ENCODE results near the gene COX8C.
"Not testable (repeated sequence)": the region's sequence is repeated elsewhere in the genome, so short reads cannot be mapped to it uniquely, and the experiment has no call there.

Gene COX8C

DNA sequence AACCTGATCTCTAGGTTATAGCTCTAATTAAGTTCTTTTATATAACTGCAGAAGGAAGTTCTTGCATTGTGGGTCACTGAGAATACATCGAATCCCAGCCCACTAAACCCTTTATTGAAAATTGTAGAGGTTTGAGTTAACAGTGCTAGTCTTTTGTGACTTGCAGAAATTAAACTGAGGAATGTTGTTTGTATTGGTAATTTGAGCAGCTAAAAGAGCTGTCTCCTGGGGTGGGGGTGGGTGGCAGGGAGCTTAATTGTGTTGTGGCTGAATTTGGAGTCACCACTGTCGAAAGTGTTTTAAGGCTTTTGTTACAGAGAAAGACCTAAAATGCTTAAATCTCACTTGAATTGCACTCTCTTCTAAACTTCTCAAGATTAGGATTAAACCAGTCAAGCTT is 3.2 kb upstream of the COX8C start:
- no peak overlapping the region for H3K4me2 ChIP-seq (ENCODE audit: low read length)
- H3K27ac ChIP-seq (ENCODE audit: low read depth, low read length, poor library complexity, severe bottlenecking): no peak overlapping the region
- H3K9ac ChIP-seq (ENCODE audit: low read length): no peak overlapping the region

DNA sequence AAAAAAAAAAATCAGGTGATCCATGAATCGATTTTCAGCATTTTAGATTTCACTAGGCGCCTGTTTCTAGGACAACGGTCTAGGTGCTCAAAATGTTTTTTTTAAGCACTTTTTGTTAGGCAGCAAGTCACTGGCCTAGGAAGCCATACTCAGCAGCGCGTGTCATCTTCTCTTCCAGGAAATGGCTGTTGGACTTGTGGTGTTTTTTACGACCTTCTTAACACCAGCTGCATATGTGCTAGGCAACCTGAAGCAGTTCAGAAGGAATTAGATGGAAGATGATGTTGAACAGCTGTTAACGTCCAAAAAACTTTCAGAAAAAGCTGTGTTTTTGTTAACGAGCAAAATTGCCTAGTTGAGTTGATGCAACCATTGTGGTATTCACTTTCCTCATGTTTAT is 868 bp downstream of the COX8C start:
- Histone ChIP-seq H3K79me2 (ENCODE audit: insufficient read depth, low read length) (no peaks in the 10 kb centered on the region), H3K36me3 (ENCODE audit: insufficient read depth, low read length) (no peaks in the 10 kb centered on the region), H2AFZ (ENCODE audit: low read length) (no peak overlapping the region), H3K27me3 (ENCODE audit: insufficient read depth, low read length) (no peaks in the 10 kb centered on the region), H3K4me3 (ENCODE audit: low read depth, low read length, poor library complexity, severe bottlenecking) (no peak overlapping the region), H3F3A (ENCODE audit: insufficient read depth, low read length) (no peaks in the 10 kb centered on the region), H4K20me1 (ENCODE audit: insufficient read depth, low read length) (no peaks in the 10 kb centered on the region), H3K4me2 (ENCODE audit: low read length) (no peak overlapping the region), H3K4me1 (ENCODE audit: insufficient read depth, low read length, severe bottlenecking) (no peaks in the 10 kb centered on the region), H3K9ac (ENCODE audit: low read length) (no peak overlapping the region), H3K9me3 (ENCODE audit: low read length) (no peaks in the 10 kb centered on the region), H3K27ac (ENCODE audit: low read depth, low read length, poor library complexity, severe bottlenecking) (no peak overlapping the region), H3K9me2 (ENCODE audit: low read depth, low read length) (no peaks in the 10 kb centered on the region)
- TF ChIP-seq, protein P1, sequence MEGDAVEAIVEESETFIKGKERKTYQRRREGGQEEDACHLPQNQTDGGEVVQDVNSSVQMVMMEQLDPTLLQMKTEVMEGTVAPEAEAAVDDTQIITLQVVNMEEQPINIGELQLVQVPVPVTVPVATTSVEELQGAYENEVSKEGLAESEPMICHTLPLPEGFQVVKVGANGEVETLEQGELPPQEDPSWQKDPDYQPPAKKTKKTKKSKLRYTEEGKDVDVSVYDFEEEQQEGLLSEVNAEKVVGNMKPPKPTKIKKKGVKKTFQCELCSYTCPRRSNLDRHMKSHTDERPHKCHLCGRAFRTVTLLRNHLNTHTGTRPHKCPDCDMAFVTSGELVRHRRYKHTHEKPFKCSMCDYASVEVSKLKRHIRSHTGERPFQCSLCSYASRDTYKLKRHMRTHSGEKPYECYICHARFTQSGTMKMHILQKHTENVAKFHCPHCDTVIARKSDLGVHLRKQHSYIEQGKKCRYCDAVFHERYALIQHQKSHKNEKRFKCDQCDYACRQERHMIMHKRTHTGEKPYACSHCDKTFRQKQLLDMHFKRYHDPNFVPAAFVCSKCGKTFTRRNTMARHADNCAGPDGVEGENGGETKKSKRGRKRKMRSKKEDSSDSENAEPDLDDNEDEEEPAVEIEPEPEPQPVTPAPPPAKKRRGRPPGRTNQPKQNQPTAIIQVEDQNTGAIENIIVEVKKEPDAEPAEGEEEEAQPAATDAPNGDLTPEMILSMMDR (IDR thresholded peaks at IDR 0.05; ENCODE audit: low read length): no peak
- TF ChIP-seq EZH2 (IDR thresholded peaks at IDR 0.05; ENCODE audit: borderline replicate concordance, low read length): no peak

More for the DNA sequence above, 3.2 kb upstream of the COX8C start:
- no peak for TF ChIP-seq EZH2 (IDR thresholded peaks at IDR 0.05; ENCODE audit: borderline replicate concordance, low read length)
- H3K9me3 ChIP-seq (ENCODE audit: low read length): 0 out of 2 replicates have a peak, but pooled peaks cover 2% of the 10 kb centered on the region
- no peak overlapping the region for H2AFZ ChIP-seq (ENCODE audit: low read length)
- H3K79me2 ChIP-seq (ENCODE audit: insufficient read depth, low read length): no peaks in the 10 kb centered on the region
- H3K4me1 ChIP-seq (ENCODE audit: insufficient read depth, low read length, severe bottlenecking): no peaks in the 10 kb centered on the region
- H3K4me3 ChIP-seq (ENCODE audit: low read depth, low read length, poor library complexity, severe bottlenecking): no peak overlapping the region
- H3K27me3 ChIP-seq (ENCODE audit: insufficient read depth, low read length): no peaks in the 10 kb centered on the region
- no peaks in the 10 kb centered on the region for H3K9me2 ChIP-seq (ENCODE audit: low read depth, low read length)
- no peaks in the 10 kb centered on the region for H3K36me3 ChIP-seq (ENCODE audit: insufficient read depth, low read length)
- no peaks in the 10 kb centered on the region for H4K20me1 ChIP-seq (ENCODE audit: insufficient read depth, low read length)
- H3F3A ChIP-seq (ENCODE audit: insufficient read depth, low read length): no peaks in the 10 kb centered on the region

DNA sequence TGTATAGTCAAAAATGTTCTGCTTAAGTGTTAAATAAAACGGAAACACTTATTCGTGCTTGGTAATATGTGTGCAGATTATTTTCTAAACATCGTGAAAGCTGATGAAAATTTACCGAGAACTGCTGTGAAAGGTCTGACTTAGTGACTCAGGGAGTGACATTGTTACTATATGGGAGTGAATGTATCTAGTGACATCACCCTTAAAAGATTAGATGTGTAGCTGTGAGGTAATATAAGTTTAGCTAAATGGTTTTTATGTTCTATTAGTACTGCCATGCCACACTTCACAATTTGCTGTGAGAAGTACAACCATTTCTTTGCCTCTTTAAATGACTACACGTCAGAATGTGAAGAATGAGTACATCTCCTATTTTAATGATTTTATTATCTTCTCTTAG is 1.3 kb downstream of the COX8C start:
- no peak overlapping the region for H3K27ac ChIP-seq (ENCODE audit: low read depth, low read length, poor library complexity, severe bottlenecking)
- no peak for TF ChIP-seq EZH2 (IDR thresholded peaks at IDR 0.05; ENCODE audit: borderline replicate concordance, low read length)
- TF ChIP-seq, protein P1 (IDR thresholded peaks at IDR 0.05; ENCODE audit: low read length): no peak
- H3K9ac ChIP-seq (ENCODE audit: low read length): no peak overlapping the region
- no peak overlapping the region for H2AFZ ChIP-seq (ENCODE audit: low read length)
- H3K4me1 ChIP-seq (ENCODE audit: insufficient read depth, low read length, severe bottlenecking): no peaks in the 10 kb centered on the region
- H3K27me3 ChIP-seq (ENCODE audit: insufficient read depth, low read length): no peaks in the 10 kb centered on the region
- no peak overlapping the region for H3K4me2 ChIP-seq (ENCODE audit: low read length)
- H3K4me3 ChIP-seq (ENCODE audit: low read depth, low read length, poor library complexity, severe bottlenecking): no peak overlapping the region
- H3K9me2 ChIP-seq (ENCODE audit: low read depth, low read length): no peaks in the 10 kb centered on the region
- H3F3A ChIP-seq (ENCODE audit: insufficient read depth, low read length): no peaks in the 10 kb centered on the region
- no peaks in the 10 kb centered on the region for H3K9me3 ChIP-seq (ENCODE audit: low read length)
- H4K20me1 ChIP-seq (ENCODE audit: insufficient read depth, low read length): no peaks in the 10 kb centered on the region
- no peaks in the 10 kb centered on the region for H3K79me2 ChIP-seq (ENCODE audit: insufficient read depth, low read length)
- H3K36me3 ChIP-seq (ENCODE audit: insufficient read depth, low read length): no peaks in the 10 kb centered on the region

DNA sequence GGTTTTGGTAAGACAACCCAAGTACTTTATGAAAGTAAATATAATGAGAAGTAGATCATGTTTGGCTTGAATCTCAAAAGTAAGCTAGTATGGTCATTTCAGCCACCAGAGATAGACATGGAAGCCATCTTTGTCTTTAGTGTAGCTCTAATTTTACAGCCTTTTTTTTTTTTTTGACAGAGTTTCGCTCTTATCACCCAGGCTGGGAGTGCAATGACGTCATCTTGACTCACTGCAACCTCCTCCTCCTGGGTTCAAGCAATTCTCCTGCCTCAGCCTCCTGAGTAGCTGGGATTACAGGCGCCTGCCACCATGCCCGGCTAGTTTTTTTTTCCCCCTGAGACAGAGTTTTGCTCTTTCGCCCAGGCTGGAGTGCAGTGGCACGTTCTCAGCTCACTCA is 7.9 kb downstream of the COX8C start:
- not testable (repeated sequence) for H4K20me1 ChIP-seq (ENCODE audit: insufficient read depth, low read length); H3K27me3 ChIP-seq (ENCODE audit: insufficient read depth, low read length); H3K36me3 ChIP-seq (ENCODE audit: insufficient read depth, low read length)

More for the DNA sequence above, 7.9 kb downstream of the COX8C start:
- not testable (repeated sequence) for H2AFZ ChIP-seq (ENCODE audit: low read length); H3K4me2 ChIP-seq (ENCODE audit: low read length); H3K9me2 ChIP-seq (ENCODE audit: low read depth, low read length); H3K9ac ChIP-seq (ENCODE audit: low read length); H3K79me2 ChIP-seq (ENCODE audit: insufficient read depth, low read length); H3F3A ChIP-seq (ENCODE audit: insufficient read depth, low read length); H3K4me1 ChIP-seq (ENCODE audit: insufficient read depth, low read length, severe bottlenecking); H3K4me3 ChIP-seq (ENCODE audit: low read depth, low read length, poor library complexity, severe bottlenecking); H3K9me3 ChIP-seq (ENCODE audit: low read length); H3K27ac ChIP-seq (ENCODE audit: low read depth, low read length, poor library complexity, severe bottlenecking)

Data from OCI-LY1 (cell line).